GM21825 (cell line): ENCODE results near the gene ACBD4.
"Not testable (repeated sequence)": the region's sequence is repeated elsewhere in the genome, so short reads cannot be mapped to it uniquely, and the experiment has no call there.

Experiments
- ATAC-seq: cut with Tn5 transposase; IDR thresholded peaks from one replicate; pipeline ENCODE4 v1.9.1; 2021; ENCODE audit warnings: mild to moderate bottlenecking, moderate library complexity; ENCODE audit not compliant: unreplicated experiment

The ACBD4 gene

GRCh38 chr17:45117848-45118646 lies 17.4 kb upstream of the ACBD4 start:
- no peak for ATAC-seq

GRCh38 chr17:45118691-45119090 lies 16.8 kb upstream of the ACBD4 start:
- ATAC-seq, result no peak

DNA sequence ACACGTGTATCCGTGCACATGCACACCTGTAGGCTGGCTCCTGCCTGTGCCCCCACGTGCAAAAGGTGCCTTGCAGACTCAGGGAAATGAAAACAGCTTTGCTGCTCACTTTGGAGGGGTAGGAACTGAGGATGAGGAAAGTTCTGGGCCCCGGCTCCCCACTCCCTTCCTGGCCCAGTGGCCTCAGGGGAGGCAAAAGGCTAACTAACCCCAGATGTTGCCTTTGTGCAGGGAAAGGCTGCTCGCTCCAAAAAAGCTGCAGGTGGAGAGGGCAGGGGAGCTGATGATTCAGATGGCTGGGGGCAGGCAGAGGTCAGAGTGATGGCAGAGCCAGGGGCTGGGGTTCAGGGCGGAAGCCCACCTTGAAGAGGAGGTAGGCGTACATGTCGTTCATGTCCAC lies 15.5 kb upstream of the ACBD4 start:
- no peak for ATAC-seq

GRCh38 chr17:45120558-45120957 lies 14.9 kb upstream of the ACBD4 start:
- ATAC-seq, result no peak

DNA sequence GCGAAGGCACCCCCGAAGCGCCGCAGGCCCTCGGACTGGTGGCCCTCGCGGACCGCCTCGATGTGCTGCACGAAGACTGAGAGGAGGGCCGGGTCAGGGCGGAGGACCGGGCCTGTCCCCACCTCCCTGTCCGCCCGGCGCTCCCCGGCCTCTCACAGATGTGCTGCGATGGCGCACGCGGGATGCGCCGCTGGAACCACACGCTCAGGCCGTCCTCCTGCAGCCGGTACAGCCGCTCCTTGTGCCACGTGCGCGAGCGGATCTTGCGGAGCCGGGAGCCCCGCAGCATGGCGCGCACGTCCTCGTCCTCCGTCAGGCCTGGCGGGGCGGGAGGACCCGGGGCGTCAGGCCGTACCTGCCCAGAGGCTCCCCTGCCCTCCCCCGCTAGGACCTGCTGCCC lies 14.4 kb upstream of the ACBD4 start:
- ATAC-seq, result no peak

DNA sequence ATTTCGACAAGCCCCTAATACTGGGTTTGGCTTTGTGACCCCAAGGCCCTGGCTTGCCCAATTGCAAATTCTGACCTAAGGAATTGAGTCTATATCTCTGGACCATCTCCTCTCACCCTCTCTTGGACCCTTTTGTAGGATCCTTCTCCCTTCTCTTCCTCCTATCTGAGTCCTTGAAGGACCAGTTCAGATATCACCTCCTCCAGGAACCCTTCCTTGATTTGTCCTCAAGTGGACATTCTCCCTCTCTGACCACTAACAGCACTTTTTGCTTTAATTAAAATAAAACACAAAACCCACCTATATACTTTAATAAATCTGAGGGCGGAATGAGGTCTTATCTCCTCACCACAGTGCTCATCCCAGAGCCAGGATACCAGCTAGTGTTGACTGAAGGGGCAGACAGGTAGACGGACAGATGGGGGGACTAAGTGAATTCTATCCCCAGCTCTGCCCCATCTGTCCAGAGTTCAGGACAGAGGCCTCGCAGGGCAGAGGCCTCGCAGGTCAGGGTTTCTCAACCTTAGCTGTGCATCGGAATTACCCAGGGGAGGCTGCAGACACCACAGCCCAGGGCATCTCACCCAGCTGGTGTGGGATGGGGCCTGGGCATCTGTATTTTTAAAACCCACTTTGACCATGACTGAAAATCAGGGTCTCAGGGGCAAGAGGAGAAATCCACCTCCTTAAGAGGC lies 12.3 kb upstream of the ACBD4 start:
- no peak for ATAC-seq

DNA sequence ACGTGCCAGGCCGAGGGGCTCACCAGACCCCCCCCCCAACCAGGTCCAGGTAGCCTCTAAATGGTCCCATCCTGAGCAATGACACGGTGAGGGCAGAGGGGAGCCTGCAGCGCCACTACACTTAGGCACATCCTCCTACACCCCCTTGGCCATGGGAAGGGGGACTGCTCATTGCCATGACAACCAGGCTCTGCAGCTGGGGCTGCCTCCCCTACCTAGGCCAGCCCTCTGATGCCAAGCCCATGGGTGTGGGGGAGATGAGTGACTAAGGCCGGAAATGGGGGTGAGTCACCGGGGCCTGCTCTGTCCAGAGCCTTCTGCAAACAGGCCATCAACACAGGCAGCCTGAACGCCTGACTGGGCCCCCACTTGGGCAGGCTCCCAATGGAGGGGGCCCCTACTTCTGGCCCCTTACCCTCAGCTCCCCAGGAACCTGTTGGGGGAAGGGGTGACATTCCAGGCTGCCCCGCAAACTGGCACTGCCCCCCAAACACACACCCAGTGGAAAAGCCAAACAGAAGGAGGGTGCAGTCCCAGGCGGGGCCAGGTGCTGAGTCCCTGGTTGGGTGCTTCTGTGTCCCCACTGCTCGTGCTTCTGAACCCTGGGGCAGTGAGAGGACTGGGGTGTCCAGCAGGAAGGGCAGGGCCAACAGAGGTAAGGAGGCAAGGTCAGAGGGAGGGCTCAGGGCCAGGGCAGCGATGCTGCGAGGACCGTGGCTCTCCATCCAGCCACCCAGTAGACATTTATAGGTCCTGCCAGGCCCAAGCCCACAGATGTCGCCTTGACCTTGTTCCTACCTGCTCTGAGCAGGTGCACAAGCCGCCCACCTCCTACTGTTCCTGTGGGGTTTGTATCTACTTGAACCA lies 11.3 kb upstream of the ACBD4 start:
- ATAC-seq, result no peak

DNA sequence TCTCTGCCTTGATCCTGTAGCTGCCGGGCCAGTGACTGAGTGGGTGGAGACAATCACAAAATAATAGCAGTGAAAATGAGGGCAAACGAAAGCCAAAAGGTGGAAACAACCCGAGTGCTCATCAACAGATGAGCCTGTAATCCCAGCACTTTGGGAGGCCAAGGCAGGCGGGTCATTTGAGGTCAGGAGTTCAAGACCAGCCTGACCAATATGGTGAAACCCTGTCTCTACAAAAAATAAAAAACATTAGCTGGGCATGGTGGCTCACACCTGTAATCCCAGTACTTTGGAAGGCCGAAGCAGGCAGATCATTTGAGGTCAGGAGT lies 10.7 kb upstream of the ACBD4 start:
- not testable (repeated sequence) for ATAC-seq

- ATAC-seq, result no peak
These were observed 10.0 kb upstream of the ACBD4 start for GRCh38 chr17:45125509-45125908.

DNA sequence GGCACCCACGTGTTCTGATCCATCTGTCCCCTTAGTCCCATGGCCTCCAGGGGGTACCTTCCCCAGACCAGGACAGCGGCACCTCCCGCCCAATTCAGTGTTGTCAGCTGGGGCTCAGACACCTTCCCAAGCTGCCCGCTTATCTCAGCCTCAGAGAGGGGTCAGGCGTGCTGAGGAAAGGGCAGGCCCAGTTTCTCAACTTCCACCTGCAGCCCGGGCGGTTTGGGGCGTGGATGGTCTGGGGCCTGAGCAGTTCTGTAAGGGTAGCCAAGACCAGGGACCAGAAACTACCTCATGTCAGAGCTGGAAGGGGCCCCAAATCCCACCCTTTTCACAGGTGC lies 8.3 kb upstream of the ACBD4 start:
- no peak for ATAC-seq

DNA sequence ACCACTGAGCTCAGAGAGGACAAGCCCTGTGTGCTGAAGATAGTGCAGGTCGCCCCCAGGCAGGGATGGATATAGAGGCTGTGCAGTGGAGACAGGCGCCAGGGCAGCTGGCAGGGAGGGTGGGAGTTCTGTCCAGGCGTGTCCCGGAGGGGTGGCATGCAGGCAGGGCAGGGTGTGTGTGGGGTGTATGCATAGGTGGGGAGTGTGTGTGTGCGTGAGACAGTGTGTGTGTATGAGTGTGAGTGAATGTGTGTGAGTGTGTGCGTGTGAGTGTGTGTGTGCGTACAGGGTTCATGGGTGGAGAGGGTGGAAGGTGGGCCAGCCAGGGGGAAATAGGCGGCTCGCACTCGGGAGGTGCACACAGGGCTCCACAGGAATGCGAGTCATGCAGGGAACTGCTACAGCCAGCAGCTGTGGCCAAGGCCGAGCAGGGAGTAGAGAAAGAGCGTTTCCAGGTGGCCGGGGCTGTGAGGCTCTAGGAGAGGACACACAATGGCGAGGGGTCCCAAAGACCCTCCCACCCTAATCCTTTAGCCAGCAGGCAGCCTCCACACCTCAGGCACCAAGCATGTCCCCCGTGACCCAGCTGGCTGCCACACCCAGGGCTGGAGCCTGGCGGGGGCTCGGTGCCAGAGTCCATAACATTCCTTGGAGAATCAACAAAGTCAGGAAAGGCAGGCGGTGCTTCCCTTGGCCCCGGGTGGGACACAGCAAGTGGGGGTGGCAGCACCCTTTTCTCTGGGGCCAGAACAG lies 7.8 kb upstream of the ACBD4 start:
- no peak for ATAC-seq

GRCh38 chr17:45128331-45128730 lies 7.2 kb upstream of the ACBD4 start:
- ATAC-seq, result no peak

GRCh38 chr17:45128989-45129388 lies 6.5 kb upstream of the ACBD4 start:
- ATAC-seq, result no peak

DNA sequence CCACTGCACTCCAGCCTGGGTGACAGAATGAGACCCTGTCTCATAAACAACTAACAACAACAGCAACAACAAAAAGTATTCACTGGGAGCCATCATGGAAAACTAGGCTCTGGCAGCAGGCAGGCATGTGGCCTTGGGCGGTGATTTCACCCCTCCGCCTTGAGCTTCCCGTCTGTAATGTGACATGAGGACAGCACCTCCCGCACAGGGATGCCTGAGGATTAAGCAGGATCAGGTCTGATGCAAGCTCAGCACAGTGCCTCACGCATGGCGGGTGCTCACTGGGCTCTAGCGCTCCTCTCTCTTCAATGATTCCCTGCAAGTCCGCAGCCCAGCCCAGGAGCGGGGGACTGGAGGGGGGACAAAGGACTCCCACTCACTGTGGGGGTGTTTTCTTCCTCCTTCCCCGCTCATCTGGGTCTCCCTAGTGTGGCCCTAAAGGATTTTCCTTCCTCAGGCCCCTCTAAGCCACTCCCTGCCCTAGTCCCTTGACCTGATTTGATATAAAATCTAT lies 6.0 kb upstream of the ACBD4 start:
- ATAC-seq, result no peak

GRCh38 chr17:45129940-45130680 lies 5.4 kb upstream of the ACBD4 start:
- ATAC-seq, result no peak

GRCh38 chr17:45130681-45131615 lies 4.5 kb upstream of the ACBD4 start:
- no peak for ATAC-seq

- ATAC-seq, result no peak
These were observed 3.7 kb upstream of the ACBD4 start for GRCh38 chr17:45131616-45132319.

GRCh38 chr17:45132320-45132571 lies 3.2 kb upstream of the ACBD4 start, which contains the start of gene PLCD3:
Gene PLCD3, minus strand, starts transcription at chr17:45132515. Its CDS starts 105 bp downstream, at chr17:45132410.
- no peak for ATAC-seq
